Right kidney (tissue), 1 donor: ENCODE data around the gene GAS2L1.
A peak's percentile ranks its signal among the peaks of the same experiment; 100 is the strongest.

Experiments
- DNase-seq: peaks from one replicate; pipeline ENCODE4 v3.0.0-alpha.2; 2016

GAS2L1 gene

GRCh38 chr22:29272624-29273023 lies 33.8 kb upstream of the GAS2L1 start:
- DNase-seq: no peak

- DNase-seq: no peak
Measured at GRCh38 chr22:29275167-29275566, 31.3 kb upstream of the GAS2L1 start.

GRCh38 chr22:29275819-29276565 lies 30.5 kb upstream of the GAS2L1 start:
- no peak for DNase-seq

GRCh38 chr22:29277927-29278326 lies 28.5 kb upstream of the GAS2L1 start:
- no peak for DNase-seq

- no peak for DNase-seq
Measured at GRCh38 chr22:29284196-29284595, 22.3 kb upstream of the GAS2L1 start.

GRCh38 chr22:29288837-29289236 lies 17.6 kb upstream of the GAS2L1 start:
- DNase-seq: no peak

GRCh38 chr22:29290061-29290460 lies 16.4 kb upstream of the GAS2L1 start:
- DNase-seq: no peak

- DNase-seq: no peak
Measured at GRCh38 chr22:29291215-29291614, 15.2 kb upstream of the GAS2L1 start.

GRCh38 chr22:29292379-29292778 lies 14.1 kb upstream of the GAS2L1 start:
- DNase-seq: no peak

GRCh38 chr22:29298641-29299040 lies 7.8 kb upstream of the GAS2L1 start:
- no peak for DNase-seq

- DNase-seq: no peak
Measured at GRCh38 chr22:29299136-29299900, 7.1 kb upstream of the GAS2L1 start.

- no peak for DNase-seq
Measured at GRCh38 chr22:29300467-29300806, 6.0 kb upstream of the GAS2L1 start.

- DNase-seq: no peak
Measured at GRCh38 chr22:29300807-29301601, 5.4 kb upstream of the GAS2L1 start.

- no peak for DNase-seq
Measured at GRCh38 chr22:29301716-29302401, 4.6 kb upstream of the GAS2L1 start.

GRCh38 chr22:29302402-29302680 lies 4.1 kb upstream of the GAS2L1 start:
- no peak for DNase-seq

- DNase-seq: no peak
Measured at GRCh38 chr22:29302681-29303465, 3.6 kb upstream of the GAS2L1 start.

- DNase-seq: no peak
Measured at GRCh38 chr22:29305836-29306174, 645 bp upstream of the GAS2L1 start.

GRCh38 chr22:29306835-29307595 lies 565 bp downstream of the GAS2L1 start:
- DNase-seq: peak; percentile 65

- DNase-seq: no peak
Measured at GRCh38 chr22:29307596-29308147, 1.2 kb downstream of the GAS2L1 start.

GRCh38 chr22:29308148-29308790 lies 1.8 kb downstream of the GAS2L1 start:
- DNase-seq: no peak
